Sigmoid colon (tissue), 4 donors: Measurements from ENCODE around the gene CCDC172.

ENCODE experiments used
- POLR2A ChIP-seq, 2 donors: fragments of 450-650 bp; IDR thresholded peaks; one replicate each; pipeline ENCODE4 v1.6.1; 2016; ENCODE audit warnings: antibody characterized with exemption in 2 of 2, mild to moderate bottlenecking in 2 of 2, moderate library complexity in 2 of 2
- POLR2AphosphoS5 ChIP-seq, 4 donors: sonication (generic); formaldehyde crosslinking; IDR thresholded peaks; one replicate each; pipeline ENCODE4 v1.6.1; 2017; ENCODE audit warnings: antibody characterized with exemption in 4 of 4
- TF ChIP-seq, protein P1 (sequence below), 4 experiments: fragments of 450-650 bp in 3 of 4; fragments of 200-600 bp in 1 of 4; IDR thresholded peaks; one replicate each; pipeline ENCODE4 v1.5.1; 2016 to 2019; ENCODE audit warnings: antibody characterized with exemption in 4 of 4, mild to moderate bottlenecking in 3 of 4, moderate library complexity in 2 of 4

GRCh38 chr10:116382290-116382689, 58.0 kb downstream of the CCDC172 start:
- TF ChIP-seq POLR2AphosphoS5 (IDR thresholded peaks at IDR 0.05) (no peak), POLR2A (IDR thresholded peaks at IDR 0.05) (no peak)
- TF ChIP-seq, protein P1, sequence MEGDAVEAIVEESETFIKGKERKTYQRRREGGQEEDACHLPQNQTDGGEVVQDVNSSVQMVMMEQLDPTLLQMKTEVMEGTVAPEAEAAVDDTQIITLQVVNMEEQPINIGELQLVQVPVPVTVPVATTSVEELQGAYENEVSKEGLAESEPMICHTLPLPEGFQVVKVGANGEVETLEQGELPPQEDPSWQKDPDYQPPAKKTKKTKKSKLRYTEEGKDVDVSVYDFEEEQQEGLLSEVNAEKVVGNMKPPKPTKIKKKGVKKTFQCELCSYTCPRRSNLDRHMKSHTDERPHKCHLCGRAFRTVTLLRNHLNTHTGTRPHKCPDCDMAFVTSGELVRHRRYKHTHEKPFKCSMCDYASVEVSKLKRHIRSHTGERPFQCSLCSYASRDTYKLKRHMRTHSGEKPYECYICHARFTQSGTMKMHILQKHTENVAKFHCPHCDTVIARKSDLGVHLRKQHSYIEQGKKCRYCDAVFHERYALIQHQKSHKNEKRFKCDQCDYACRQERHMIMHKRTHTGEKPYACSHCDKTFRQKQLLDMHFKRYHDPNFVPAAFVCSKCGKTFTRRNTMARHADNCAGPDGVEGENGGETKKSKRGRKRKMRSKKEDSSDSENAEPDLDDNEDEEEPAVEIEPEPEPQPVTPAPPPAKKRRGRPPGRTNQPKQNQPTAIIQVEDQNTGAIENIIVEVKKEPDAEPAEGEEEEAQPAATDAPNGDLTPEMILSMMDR (IDR thresholded peaks at IDR 0.05), result no peak
